NCI-H446 (cell line): ENCODE measurements around the gene UNC5CL.
A peak's percentile ranks its signal among the peaks of the same experiment; 100 is the strongest.

Experiments
- DNase-seq, 2 experiments: peaks; one replicate each; lab custom pipeline; 2025; lab: John Stamatoyannopoulos, UW

The UNC5CL gene

GRCh38 chr6:41039060-41039998 lies at the start of gene UNC5CL:
TSS of gene UNC5CL (minus strand) at chr6:41039221. CDS start at chr6:41035074, 4,147 bp downstream.
- peak; percentile 9 to 37 for DNase-seq

GRCh38 chr6:41088451-41088850 lies 49.4 kb upstream of the UNC5CL start:
- DNase-seq = no peak

- no peak for DNase-seq
Measured at GRCh38 chr6:41085182-41085581, 46.2 kb upstream of the UNC5CL start.

GRCh38 chr6:41083072-41083471 lies 44.1 kb upstream of the UNC5CL start:
- DNase-seq = no peak

GRCh38 chr6:41080621-41081020 lies 41.6 kb upstream of the UNC5CL start:
- DNase-seq = no peak

GRCh38 chr6:41079080-41079479 lies 40.1 kb upstream of the UNC5CL start:
- no peak for DNase-seq

GRCh38 chr6:41078101-41078500 lies 39.1 kb upstream of the UNC5CL start:
- no peak for DNase-seq

- DNase-seq = no peak
Measured at GRCh38 chr6:41077536-41077935, 38.5 kb upstream of the UNC5CL start.

- DNase-seq = no peak
Measured at GRCh38 chr6:41075651-41076626, 36.9 kb upstream of the UNC5CL start.

GRCh38 chr6:41074692-41075436 lies 35.8 kb upstream of the UNC5CL start:
- DNase-seq = no peak

- peak in 1 of 2 experiments; percentile 24 for DNase-seq
Measured at GRCh38 chr6:41073968-41074691, 35.1 kb upstream of the UNC5CL start.

- peak; percentile 69 to 84 for DNase-seq
Measured at GRCh38 chr6:41073203-41073967, 34.4 kb upstream of the UNC5CL start.

GRCh38 chr6:41072836-41073202 lies 33.8 kb upstream of the UNC5CL start, which contains the start of gene NFYA:
TSS of gene NFYA (plus strand) at chr6:41072974. CDS start at chr6:41079090, 6,116 bp downstream.
- no peak for DNase-seq

GRCh38 chr6:41071923-41072835 lies 33.2 kb upstream of the UNC5CL start, which contains the start of gene OARD1:
TSS of gene OARD1 (minus strand) at chr6:41072356. CDS start at chr6:41071634, 722 bp downstream.
- DNase-seq = peak; percentile 99 to 100

GRCh38 chr6:41071501-41071922 lies 32.5 kb upstream of the UNC5CL start:
- DNase-seq = no peak

GRCh38 chr6:41066867-41067304 lies 27.9 kb upstream of the UNC5CL start:
- peak; percentile 45 to 82 for DNase-seq

GRCh38 chr6:41065550-41066026 lies 26.6 kb upstream of the UNC5CL start:
- no peak for DNase-seq

- DNase-seq = no peak
Measured at GRCh38 chr6:41064841-41065240, 25.8 kb upstream of the UNC5CL start.

- DNase-seq = no peak
Measured at GRCh38 chr6:41063884-41064285, 24.9 kb upstream of the UNC5CL start.
